ENCODE measurements around the gene DAP3.
"Not testable (repeated sequence)": the region's sequence is repeated elsewhere in the genome, so short reads cannot be mapped to it uniquely, and the experiment has no call there.

The DAP3 gene

DNA sequence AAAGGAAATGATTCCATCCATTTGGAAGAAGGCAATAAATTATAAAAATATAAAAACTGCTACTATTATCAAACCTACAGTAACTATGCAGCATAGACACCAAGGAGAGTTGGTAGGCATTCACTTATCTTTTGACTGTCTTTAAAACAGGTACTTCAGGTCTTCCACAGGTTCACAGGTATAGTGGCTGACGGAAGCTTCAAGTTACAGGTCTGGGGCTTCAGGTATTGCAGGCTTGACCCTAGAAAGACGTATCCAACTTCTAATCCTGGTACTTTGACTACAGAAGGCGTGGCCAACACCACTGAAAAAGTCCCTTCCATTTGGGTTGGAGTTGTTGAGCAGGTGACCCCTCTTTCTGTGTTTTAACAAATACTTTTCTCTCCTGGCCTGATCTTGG, 35.9 kb upstream of the DAP3 start:
- H3K4me3 ChIP-seq (ENCODE audit: low read depth, low read length): no peak overlapping the region
- DNase-seq (ENCODE audit: low read depth): no peak
- TF ChIP-seq, protein P1, sequence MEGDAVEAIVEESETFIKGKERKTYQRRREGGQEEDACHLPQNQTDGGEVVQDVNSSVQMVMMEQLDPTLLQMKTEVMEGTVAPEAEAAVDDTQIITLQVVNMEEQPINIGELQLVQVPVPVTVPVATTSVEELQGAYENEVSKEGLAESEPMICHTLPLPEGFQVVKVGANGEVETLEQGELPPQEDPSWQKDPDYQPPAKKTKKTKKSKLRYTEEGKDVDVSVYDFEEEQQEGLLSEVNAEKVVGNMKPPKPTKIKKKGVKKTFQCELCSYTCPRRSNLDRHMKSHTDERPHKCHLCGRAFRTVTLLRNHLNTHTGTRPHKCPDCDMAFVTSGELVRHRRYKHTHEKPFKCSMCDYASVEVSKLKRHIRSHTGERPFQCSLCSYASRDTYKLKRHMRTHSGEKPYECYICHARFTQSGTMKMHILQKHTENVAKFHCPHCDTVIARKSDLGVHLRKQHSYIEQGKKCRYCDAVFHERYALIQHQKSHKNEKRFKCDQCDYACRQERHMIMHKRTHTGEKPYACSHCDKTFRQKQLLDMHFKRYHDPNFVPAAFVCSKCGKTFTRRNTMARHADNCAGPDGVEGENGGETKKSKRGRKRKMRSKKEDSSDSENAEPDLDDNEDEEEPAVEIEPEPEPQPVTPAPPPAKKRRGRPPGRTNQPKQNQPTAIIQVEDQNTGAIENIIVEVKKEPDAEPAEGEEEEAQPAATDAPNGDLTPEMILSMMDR (IDR thresholded peaks at IDR 0.05; ENCODE audit: low read depth, low read length): no peak
- TF ChIP-seq MAX (IDR thresholded peaks at IDR 0.05; ENCODE audit: low read depth, low read length) (no peak), POLR2A (IDR thresholded peaks at IDR 0.05; ENCODE audit: extremely low read depth, insufficient read length) (no peak), MYC (IDR thresholded peaks at IDR 0.05; ENCODE audit: low read depth, low read length) (no peak)

DNA sequence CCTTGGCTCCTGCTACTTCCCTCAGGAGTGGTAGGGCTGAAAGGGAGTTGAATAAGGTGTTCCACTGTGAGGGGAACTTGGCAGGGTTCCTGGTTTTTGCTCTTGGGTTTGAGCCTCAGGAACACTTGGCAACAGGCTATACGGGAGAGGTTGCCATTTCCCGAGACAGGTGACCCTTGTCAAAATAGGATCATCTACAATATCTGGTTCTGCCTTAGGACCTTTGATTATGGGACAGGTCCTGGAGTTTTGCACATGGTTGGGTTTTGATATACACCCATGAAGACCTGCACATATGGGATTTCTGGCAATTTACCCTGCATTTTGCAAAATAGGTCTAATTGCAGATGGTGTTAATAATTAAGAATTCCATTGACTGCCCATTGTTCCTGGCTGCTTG, 31.4 kb upstream of the DAP3 start:
- H3K4me3 ChIP-seq (ENCODE audit: low read depth, low read length): no peak overlapping the region
- no peak for TF ChIP-seq MAX (IDR thresholded peaks at IDR 0.05; ENCODE audit: low read depth, low read length)
- no peak for TF ChIP-seq POLR2A (IDR thresholded peaks at IDR 0.05; ENCODE audit: extremely low read depth, insufficient read length)
- no peak for TF ChIP-seq MYC (IDR thresholded peaks at IDR 0.05; ENCODE audit: low read depth, low read length)
- TF ChIP-seq, protein P1 (IDR thresholded peaks at IDR 0.05; ENCODE audit: low read depth, low read length): no peak
- no peak for DNase-seq (ENCODE audit: low read depth)

DNA sequence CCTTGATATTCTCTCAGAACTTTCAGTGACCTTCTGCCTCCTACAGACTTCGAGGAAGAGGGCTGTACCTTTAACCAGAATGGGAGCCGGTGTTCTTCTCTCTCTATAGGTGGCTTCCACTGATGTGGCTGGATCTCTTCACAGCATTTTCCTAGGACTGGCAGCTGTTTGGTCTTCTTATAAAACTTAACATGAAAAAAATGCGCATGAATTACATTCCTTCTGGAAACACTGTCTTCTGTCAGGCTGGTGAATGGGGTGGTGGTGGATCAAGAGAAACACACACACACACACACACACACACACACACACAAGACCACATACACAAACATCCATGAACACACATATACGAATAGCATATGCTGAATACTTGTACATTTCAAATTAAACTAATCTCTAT, 27.7 kb upstream of the DAP3 start:
- not testable (repeated sequence) for H3K4me3 ChIP-seq (ENCODE audit: low read depth, low read length); DNase-seq (ENCODE audit: low read depth)

DNA sequence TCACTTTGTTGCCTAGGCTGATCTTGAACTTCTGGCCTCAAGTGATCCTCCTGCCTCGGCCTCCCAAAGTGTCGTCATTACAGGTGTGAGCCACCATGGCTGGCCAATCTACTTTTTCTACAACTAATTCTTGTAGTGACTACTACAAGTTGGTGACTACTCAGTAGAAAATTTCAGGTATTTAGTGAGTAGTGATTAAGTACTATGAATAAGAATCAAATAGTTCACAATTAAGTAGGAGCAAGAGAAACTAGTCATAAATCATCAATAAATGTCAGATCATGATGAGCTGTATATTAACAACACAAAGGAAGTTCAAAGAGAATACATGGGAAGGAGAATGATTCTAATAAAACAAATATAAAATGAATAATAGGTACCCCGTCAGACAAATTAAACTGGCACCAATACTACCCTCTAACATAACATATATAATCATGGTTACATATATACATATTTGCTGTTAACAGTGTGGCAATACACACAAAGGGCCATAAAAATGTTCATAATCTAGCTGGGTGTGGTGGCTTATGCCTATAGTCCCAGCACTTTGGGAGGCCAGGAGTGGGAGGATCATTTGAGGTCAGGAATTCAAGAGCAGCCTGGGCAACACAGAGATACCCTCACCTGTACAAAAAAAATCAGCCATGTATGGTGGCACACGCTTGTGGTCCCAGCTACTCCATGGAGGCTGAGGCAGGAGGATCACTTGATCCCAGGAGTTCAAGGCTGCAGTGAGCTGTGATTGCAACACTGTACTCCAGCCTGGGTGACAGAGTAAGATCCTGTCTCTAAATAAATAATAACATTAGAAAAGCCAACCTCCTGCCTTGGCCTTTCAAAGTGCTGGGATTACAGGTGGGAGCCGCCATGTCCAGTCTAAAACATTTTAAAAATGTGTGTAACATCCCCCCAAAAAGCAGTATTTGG, 19.4 kb upstream of the DAP3 start:
- no peak for DNase-seq (ENCODE audit: low read depth)
- H3K4me3 ChIP-seq (ENCODE audit: low read depth, low read length): no peak overlapping the region
- TF ChIP-seq MYC (IDR thresholded peaks at IDR 0.05; ENCODE audit: low read depth, low read length) (no peak), MAX (IDR thresholded peaks at IDR 0.05; ENCODE audit: low read depth, low read length) (no peak), POLR2A (IDR thresholded peaks at IDR 0.05; ENCODE audit: extremely low read depth, insufficient read length) (no peak)
- TF ChIP-seq, protein P1 (IDR thresholded peaks at IDR 0.05; ENCODE audit: low read depth, low read length): no peak

DNA sequence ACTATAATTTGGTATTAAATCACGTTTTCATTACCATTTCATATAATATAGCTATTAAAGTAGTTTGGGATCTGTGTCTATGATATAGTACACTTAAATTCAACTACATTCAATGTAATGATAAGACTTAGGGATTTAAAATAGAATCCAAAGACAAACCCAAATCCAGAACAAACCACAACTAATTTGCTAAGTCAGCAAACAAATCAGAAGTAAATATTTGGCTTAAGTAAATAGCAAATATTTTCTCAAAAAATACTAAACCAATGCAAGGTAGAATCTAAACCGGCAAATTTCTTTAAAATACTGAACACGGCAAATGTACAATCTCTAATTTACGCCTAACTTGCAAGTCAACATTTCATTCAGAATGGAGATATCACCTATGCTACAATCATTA, 17.1 kb upstream of the DAP3 start:
- H3K4me3 ChIP-seq (ENCODE audit: low read depth, low read length): no peak overlapping the region
- no peak for DNase-seq (ENCODE audit: low read depth)
- no peak for TF ChIP-seq POLR2A (IDR thresholded peaks at IDR 0.05; ENCODE audit: extremely low read depth, insufficient read length)
- TF ChIP-seq MYC (IDR thresholded peaks at IDR 0.05; ENCODE audit: low read depth, low read length): no peak
- no peak for TF ChIP-seq MAX (IDR thresholded peaks at IDR 0.05; ENCODE audit: low read depth, low read length)
- TF ChIP-seq, protein P1 (IDR thresholded peaks at IDR 0.05; ENCODE audit: low read depth, low read length): no peak

DNA sequence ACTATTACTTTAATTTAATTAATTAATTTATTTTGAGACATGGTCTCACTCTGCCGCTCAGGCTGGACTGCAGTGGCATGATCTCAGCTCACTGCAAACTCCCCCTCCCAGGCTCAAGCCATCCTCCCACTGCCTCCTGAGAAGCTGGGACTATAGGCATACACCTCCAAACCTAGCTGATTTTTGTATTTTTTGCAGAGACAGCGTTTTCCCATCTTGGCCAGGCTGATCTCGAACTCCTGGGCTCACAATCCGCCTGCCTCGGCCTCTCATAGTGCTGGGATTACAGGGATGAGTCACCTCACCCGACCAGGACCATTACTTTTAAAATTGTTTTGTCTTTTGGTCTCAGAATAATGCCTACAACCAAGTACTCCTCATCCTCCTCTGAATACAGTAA, 15.9 kb upstream of the DAP3 start:
- TF ChIP-seq POLR2A (IDR thresholded peaks at IDR 0.05; ENCODE audit: extremely low read depth, insufficient read length) (no peak), MAX (IDR thresholded peaks at IDR 0.05; ENCODE audit: low read depth, low read length) (no peak), MYC (IDR thresholded peaks at IDR 0.05; ENCODE audit: low read depth, low read length) (no peak)
- TF ChIP-seq, protein P1 (IDR thresholded peaks at IDR 0.05; ENCODE audit: low read depth, low read length): no peak
- no peak for DNase-seq (ENCODE audit: low read depth)
- no peak overlapping the region for H3K4me3 ChIP-seq (ENCODE audit: low read depth, low read length)

Measured in NB4 (cell line).